H9 (cell line): ENCODE results near the gene MAP3K5. TPM values are rescaled to one million over a fixed set of nuclear protein-coding genes. Genes with fewer than 3 reads are reported as not detected.
A peak's percentile ranks its signal among the peaks of the same experiment; 100 is the strongest.

Experiments
- DNase-seq: peaks from one replicate; pipeline ENCODE4 v3.0.0-alpha.2; 2017
- H2AFZ ChIP-seq: one replicate; pipeline ENCODE4 v1.6.1; 2013; ENCODE audit warnings: mild to moderate bottlenecking, low read length, control low read depth, moderate library complexity
- H2AK5ac ChIP-seq: 2 replicates; pipeline ENCODE4 v1.6.1; 2013; ENCODE audit warnings: low read length, control low read depth, mixed read lengths; ENCODE audit not compliant: insufficient read length
- H2BK120ac ChIP-seq: one replicate; pipeline ENCODE4 v1.6.1; 2013; ENCODE audit warnings: low read depth, mild to moderate bottlenecking, low read length, control low read depth, inconsistent platforms; ENCODE audit not compliant: poor library complexity, severe bottlenecking
- H2BK12ac ChIP-seq: 2 replicates; pipeline ENCODE4 v1.6.1; 2013; ENCODE audit warnings: low read length, control low read depth, mixed read lengths, low read depth; ENCODE audit not compliant: insufficient read length
- H2BK15ac ChIP-seq: 2 replicates; pipeline ENCODE4 v1.6.1; 2013; ENCODE audit warnings: low read depth, low read length, control low read depth
- H2BK20ac ChIP-seq: one replicate; pipeline ENCODE4 v1.6.1; 2013; ENCODE audit warnings: low read depth, mild to moderate bottlenecking, low read length, control low read depth, inconsistent platforms; ENCODE audit not compliant: poor library complexity, severe bottlenecking
- H2BK5ac ChIP-seq: 2 replicates; pipeline ENCODE4 v1.6.1; 2013; ENCODE audit warnings: low read length, control low read depth, mixed read lengths; ENCODE audit not compliant: insufficient read length
- H3K14ac ChIP-seq: 2 replicates; pipeline ENCODE4 v1.6.1; 2013; ENCODE audit warnings: low read length, control low read depth; ENCODE audit not compliant: insufficient read depth
- H3K18ac ChIP-seq: 2 replicates; pipeline ENCODE4 v1.6.1; 2013; ENCODE audit warnings: low read depth, mild to moderate bottlenecking, mixed read lengths, low read length, control low read depth; ENCODE audit not compliant: insufficient read length
- H3K23ac ChIP-seq: 2 replicates; pipeline ENCODE4 v1.6.1; 2013; ENCODE audit warnings: low read length, control low read depth, mixed read lengths, low read depth; ENCODE audit not compliant: insufficient read length
- H3K23me2 ChIP-seq: 2 replicates; pipeline ENCODE4 v1.6.1; 2013; ENCODE audit warnings: low read depth, mild to moderate bottlenecking, mixed read lengths, low read length, control low read depth; ENCODE audit not compliant: insufficient read length, poor library complexity, severe bottlenecking
- H3K27ac ChIP-seq: 2 replicates; pipeline ENCODE4 v1.5.1; 2013; ENCODE audit warnings: low read length, control low read depth, mixed read lengths, low read depth; ENCODE audit not compliant: insufficient read length
- H3K27me3 ChIP-seq: 2 replicates; pipeline ENCODE4 v1.6.1; 2013; ENCODE audit warnings: low read length, control low read depth, inconsistent platforms; ENCODE audit not compliant: insufficient read depth
- H3K4ac ChIP-seq: 2 replicates; pipeline ENCODE4 v1.6.1; 2013; ENCODE audit warnings: low read depth, mild to moderate bottlenecking, control low read depth, inconsistent platforms, low read length, moderate library complexity
- H3K4me1 ChIP-seq: 2 replicates; pipeline ENCODE4 v1.6.1; 2013; ENCODE audit warnings: low read length, control low read depth, inconsistent platforms; ENCODE audit not compliant: insufficient read depth
- H3K4me2 ChIP-seq: 2 replicates; pipeline ENCODE4 v1.6.1; 2013; ENCODE audit warnings: low read length, control low read depth, mixed read lengths; ENCODE audit not compliant: insufficient read length, insufficient read depth
- H3K56ac ChIP-seq: 2 replicates; pipeline ENCODE4 v1.6.1; 2013; ENCODE audit warnings: low read depth, mild to moderate bottlenecking, mixed read lengths, low read length, control low read depth; ENCODE audit not compliant: insufficient read length
- H3K79me1 ChIP-seq: 2 replicates; pipeline ENCODE4 v1.6.1; 2013; ENCODE audit warnings: low read depth, mild to moderate bottlenecking, moderate library complexity, low read length, control low read depth, inconsistent platforms; ENCODE audit not compliant: insufficient read depth, poor library complexity, severe bottlenecking
- H3K79me2 ChIP-seq: 2 replicates; pipeline ENCODE4 v1.6.1; 2013; ENCODE audit warnings: low read length, control low read depth, inconsistent platforms; ENCODE audit not compliant: insufficient read depth
- H3K9ac ChIP-seq: 2 replicates; pipeline ENCODE4 v1.6.1; 2013; ENCODE audit warnings: low read length, control low read depth, mixed read lengths; ENCODE audit not compliant: insufficient read length; ENCODE audit errors: extremely low read depth
- H3K9me3 ChIP-seq: one replicate; pipeline ENCODE4 v1.6.1; 2013; ENCODE audit warnings: low read depth, low read length, inconsistent platforms; ENCODE audit not compliant: control insufficient read depth
- H3T11ph ChIP-seq: one replicate; pipeline ENCODE4 v1.6.1; 2013; ENCODE audit warnings: mild to moderate bottlenecking, low read length, control low read depth, inconsistent platforms
- H4K20me1 ChIP-seq: one replicate; pipeline ENCODE4 v1.6.1; 2013; ENCODE audit not compliant: control insufficient read depth, insufficient read length, insufficient read depth
- H4K5ac ChIP-seq: 2 replicates; pipeline ENCODE4 v1.6.1; 2013; ENCODE audit warnings: low read depth, mild to moderate bottlenecking, mixed read lengths, low read length, control low read depth; ENCODE audit not compliant: insufficient read length
- H4K8ac ChIP-seq: replicated peaks from 2 replicates; pipeline ENCODE4 v1.6.1; 2013; ENCODE audit warnings: low read length, control low read depth, mixed read lengths, low read depth; ENCODE audit not compliant: insufficient read length
- H4K91ac ChIP-seq: 2 replicates; pipeline ENCODE4 v1.6.1; 2013; ENCODE audit warnings: low read depth, mild to moderate bottlenecking, moderate library complexity, mixed read lengths, low read length, control low read depth; ENCODE audit not compliant: insufficient read length
- H3K27ac Mint-ChIP-seq, 3 experiments: 2 replicates in 2 of 3; 3 replicates in 1 of 3; pipeline ENCODE4 v1.8.0; 2020 to 2021; ENCODE audit warnings: mixed read lengths in 3 of 3, mild to moderate bottlenecking in 1 of 3, moderate library complexity in 1 of 3
- H3K27me3 Mint-ChIP-seq: 2 replicates; pipeline ENCODE4 v1.8.0; 2021; ENCODE audit warnings: low read depth, mild to moderate bottlenecking, moderate library complexity, mixed read lengths
- H3K36me3 Mint-ChIP-seq, 3 experiments: 2 replicates in 2 of 3; 3 replicates in 1 of 3; pipeline ENCODE4 v1.8.0; 2020 to 2021; ENCODE audit warnings: low read depth in 3 of 3, mixed read lengths in 3 of 3; ENCODE audit not compliant: insufficient read depth in 1 of 3
- H3K4me1 Mint-ChIP-seq, 2 experiments: 2 replicates each; pipeline ENCODE4 v1.8.0; 2020; ENCODE audit warnings: mixed read lengths in 2 of 2
- H3K4me3 Mint-ChIP-seq, 2 experiments: 2 replicates in 1 of 2; 3 replicates in 1 of 2; pipeline ENCODE4 v1.8.0; 2020 to 2021; ENCODE audit warnings: mild to moderate bottlenecking in 2 of 2, mixed read lengths in 2 of 2, moderate library complexity in 1 of 2
- H3K9me3 Mint-ChIP-seq, 2 experiments: 2 replicates in 1 of 2; 3 replicates in 1 of 2; pipeline ENCODE4 v1.8.0; 2020; ENCODE audit warnings: mild to moderate bottlenecking in 2 of 2, mixed read lengths in 2 of 2, moderate library complexity in 1 of 2
- CTCF ChIP-seq: fragments of 200-600 bp; sonication (generic); conservative IDR thresholded peaks from 3 replicates; pipeline ENCODE4 v1.8.0; 2021; ENCODE audit warnings: antibody characterized with exemption, mild to moderate bottlenecking
- WGBS: extraction: QIAGEN DNeasy Blood & Tissue Kit; methylation state at CpG from one replicate; pipeline ENCODE4 v1.1.7; 2013; ENCODE audit warnings: missing lambda C conversion rate, low lambda C conversion rate, mixed read lengths; ENCODE audit not compliant: insufficient read length; ENCODE audit errors: extremely low coverage; 5-methylcytosine and 5-hydroxymethylcytosine counted together
- total RNA-seq: library from RNA; stranded (reverse); gene quantifications from 2 replicates; pipeline ENCODE4 v1.2.1, GENCODE V29; 2021

MAP3K5 gene
- total RNA-seq, 1 experiment from 2014 or later = 1.6 TPM

GRCh38 chr6:136532030-136532429 lies 260.2 kb downstream of the MAP3K5 start:
- peaks cover 1% of the 10 kb centered on the region; the same call in 1 of the 2 replicates for H3K4me1 ChIP-seq
- no peak overlapping the region for H4K8ac ChIP-seq
- H4K91ac ChIP-seq = no peak overlapping the region
- H3K27me3 ChIP-seq = no peaks in the 10 kb centered on the region
- TF ChIP-seq CTCF = no peak
- no peak overlapping the region for H3K4ac ChIP-seq
- no peak overlapping the region for H2AK5ac ChIP-seq
- H4K5ac ChIP-seq = no peak overlapping the region
- WGBS = no CpG with 5 or more reads among the region's 6 CpGs
- no peak for DNase-seq
- Mint-ChIP-seq H3K36me3 (peaks cover 1 to 10% (median 7%) of the 10 kb centered on the region in 3 experiments; a peak in 5 of 7 replicates), H3K9me3 (0 out of 5 replicates have a peak, but pooled peaks cover 0 to 3% of the 10 kb centered on the region in 2 experiments), H3K4me1 (peaks cover 62 to 77% of the 10 kb centered on the region in 2 experiments), H3K27me3 (no peaks in the 10 kb centered on the region), H3K4me3 (no peak overlapping the region), H3K27ac (peak overlapping the region in 1 of 3 experiments; percentile 11; a peak in 2 of 7 replicates)
- no peak overlapping the region for H2BK120ac ChIP-seq
- H4K20me1 ChIP-seq = no peaks in the 10 kb centered on the region
- no peak overlapping the region for H3K4me2 ChIP-seq
- H3K9me3 ChIP-seq = no peaks in the 10 kb centered on the region
- peaks cover 7% of the 10 kb centered on the region; the same call in 1 of the 2 replicates for H3K79me2 ChIP-seq
- H3K18ac ChIP-seq = no peak overlapping the region
- no peak overlapping the region for H3K27ac ChIP-seq
- H2BK12ac ChIP-seq = no peak overlapping the region
- no peak overlapping the region for H3K23ac ChIP-seq
- no peak overlapping the region for H3K56ac ChIP-seq
- no peak overlapping the region for H2BK20ac ChIP-seq
- peaks cover 4% of the 10 kb centered on the region for H3K79me1 ChIP-seq
- no peak overlapping the region for H2BK15ac ChIP-seq
- no peak overlapping the region for H3K9ac ChIP-seq
- no peak overlapping the region for H3T11ph ChIP-seq
- H3K23me2 ChIP-seq = no peaks in the 10 kb centered on the region
- no peak overlapping the region for H2AFZ ChIP-seq
- no peak overlapping the region for H3K14ac ChIP-seq
- no peak overlapping the region for H2BK5ac ChIP-seq
